Occipital lobe (tissue), 2 donors: Measurements from ENCODE around the gene UBLCP1. TPM values are rescaled to one million over a fixed set of nuclear protein-coding genes. Genes with fewer than 3 reads are reported as not detected.
A peak's percentile ranks its signal among the peaks of the same experiment; 100 is the strongest.
"Not testable (repeated sequence)": the region's sequence is repeated elsewhere in the genome, so short reads cannot be mapped to it uniquely, and the experiment has no call there.

Experiments used
- DNase-seq: peaks from one replicate; lab custom pipeline; 2025; lab: John Stamatoyannopoulos, UW
- total RNA-seq: library from RNA; depleted of rRNA; stranded (reverse); fragments of >200 nt; gene quantifications from one replicate; pipeline ENCODE4 v1.2.3, GENCODE V29; 2014

UBLCP1 gene
- total RNA-seq, result 14.0 TPM

GRCh38 chr5:159262859-159263568 lies at the start of gene UBLCP1:
TSS of gene UBLCP1 (plus strand) at chr5:159263290. CDS start at chr5:159268916, 5,626 bp downstream.
- DNase-seq, result peak; percentile 70

- no peak for DNase-seq
Observed at GRCh38 chr5:159214486-159215271, 48.4 kb upstream of the UBLCP1 start.

GRCh38 chr5:159215886-159216285 lies 47.2 kb upstream of the UBLCP1 start:
- DNase-seq, result no peak

- DNase-seq, result no peak
Observed at GRCh38 chr5:159216454-159216853, 46.6 kb upstream of the UBLCP1 start.

GRCh38 chr5:159217236-159217635 lies 45.9 kb upstream of the UBLCP1 start:
- no peak for DNase-seq

- no peak for DNase-seq
Observed at GRCh38 chr5:159218595-159219023, 44.5 kb upstream of the UBLCP1 start.

- no peak for DNase-seq
Observed at GRCh38 chr5:159220206-159220605, 42.9 kb upstream of the UBLCP1 start.

GRCh38 chr5:159223469-159223868 lies 39.6 kb upstream of the UBLCP1 start:
- no peak for DNase-seq

GRCh38 chr5:159224471-159224870 lies 38.6 kb upstream of the UBLCP1 start:
- no peak for DNase-seq

- DNase-seq, result no peak
Observed at GRCh38 chr5:159226451-159226850, 36.6 kb upstream of the UBLCP1 start.

- DNase-seq, result no peak
Observed at GRCh38 chr5:159227452-159227851, 35.6 kb upstream of the UBLCP1 start.

GRCh38 chr5:159228097-159228496 lies 35.0 kb upstream of the UBLCP1 start:
- DNase-seq, result not testable (repeated sequence)

GRCh38 chr5:159230657-159231056 lies 32.4 kb upstream of the UBLCP1 start:
- DNase-seq, result no peak

- DNase-seq, result no peak
Observed at GRCh38 chr5:159231167-159231566, 31.9 kb upstream of the UBLCP1 start.

GRCh38 chr5:159235871-159236520 lies 27.1 kb upstream of the UBLCP1 start:
- DNase-seq, result not testable (repeated sequence)

GRCh38 chr5:159240301-159240870 lies 22.7 kb upstream of the UBLCP1 start:
- DNase-seq, result no peak

- no peak for DNase-seq
Observed at GRCh38 chr5:159241946-159242552, 21.0 kb upstream of the UBLCP1 start.

GRCh38 chr5:159242656-159243055 lies 20.4 kb upstream of the UBLCP1 start:
- no peak for DNase-seq

GRCh38 chr5:159243385-159243784 lies 19.7 kb upstream of the UBLCP1 start:
- no peak for DNase-seq

GRCh38 chr5:159244163-159244562 lies 18.9 kb upstream of the UBLCP1 start:
- no peak for DNase-seq

GRCh38 chr5:159244890-159245289 lies 18.2 kb upstream of the UBLCP1 start:
- DNase-seq, result no peak
